ENCODE measurements around the gene ZFR2. TPM values are rescaled to one million over a fixed set of nuclear protein-coding genes. Genes with fewer than 3 reads are reported as not detected.

Gene ZFR2
- total RNA-seq, 1 donor, result not detected

DNA sequence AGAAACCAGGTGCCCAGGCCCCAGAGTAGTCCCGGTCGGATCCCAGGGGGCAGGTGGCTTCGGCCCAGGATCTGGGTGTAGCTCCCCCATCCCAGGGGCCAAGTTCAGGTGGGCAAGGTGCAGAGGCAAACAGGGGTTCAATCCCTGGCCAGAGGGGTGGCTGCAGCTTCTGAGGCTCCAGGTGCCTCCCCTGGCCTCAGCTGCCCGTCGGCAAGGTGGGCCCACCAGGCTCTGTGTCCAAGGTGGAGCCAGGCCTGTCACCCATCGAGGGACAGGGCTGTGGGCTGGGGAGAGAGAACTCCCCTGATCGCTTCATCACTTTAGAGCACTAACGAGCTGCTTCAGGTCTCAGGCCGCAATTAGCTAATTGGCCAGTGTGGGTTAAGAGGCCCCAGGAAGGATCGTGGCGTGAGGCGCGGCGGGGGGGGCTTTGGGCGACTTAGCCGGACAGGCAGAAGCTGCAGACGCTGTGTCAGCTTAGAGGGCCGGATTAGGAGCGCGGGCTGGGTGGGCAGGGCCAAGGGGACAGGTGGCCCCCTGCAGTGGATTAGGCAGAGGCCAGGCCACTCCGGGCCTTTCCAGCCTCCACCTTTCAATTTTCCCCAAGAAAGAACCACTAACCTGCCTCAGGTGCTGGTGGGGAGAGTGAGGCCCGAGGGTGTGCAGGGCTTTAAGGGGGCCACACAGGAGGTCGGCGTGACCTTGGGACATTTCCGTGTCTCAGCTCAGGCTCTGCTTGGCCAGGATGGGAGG, 94.0 kb downstream of the ZFR2 start:
- no peak overlapping the region for H3K4me3 ChIP-seq (ENCODE audit: low read depth, low read length)
- no peak for DNase-seq (ENCODE audit: low read depth)
- TF ChIP-seq, protein P1, sequence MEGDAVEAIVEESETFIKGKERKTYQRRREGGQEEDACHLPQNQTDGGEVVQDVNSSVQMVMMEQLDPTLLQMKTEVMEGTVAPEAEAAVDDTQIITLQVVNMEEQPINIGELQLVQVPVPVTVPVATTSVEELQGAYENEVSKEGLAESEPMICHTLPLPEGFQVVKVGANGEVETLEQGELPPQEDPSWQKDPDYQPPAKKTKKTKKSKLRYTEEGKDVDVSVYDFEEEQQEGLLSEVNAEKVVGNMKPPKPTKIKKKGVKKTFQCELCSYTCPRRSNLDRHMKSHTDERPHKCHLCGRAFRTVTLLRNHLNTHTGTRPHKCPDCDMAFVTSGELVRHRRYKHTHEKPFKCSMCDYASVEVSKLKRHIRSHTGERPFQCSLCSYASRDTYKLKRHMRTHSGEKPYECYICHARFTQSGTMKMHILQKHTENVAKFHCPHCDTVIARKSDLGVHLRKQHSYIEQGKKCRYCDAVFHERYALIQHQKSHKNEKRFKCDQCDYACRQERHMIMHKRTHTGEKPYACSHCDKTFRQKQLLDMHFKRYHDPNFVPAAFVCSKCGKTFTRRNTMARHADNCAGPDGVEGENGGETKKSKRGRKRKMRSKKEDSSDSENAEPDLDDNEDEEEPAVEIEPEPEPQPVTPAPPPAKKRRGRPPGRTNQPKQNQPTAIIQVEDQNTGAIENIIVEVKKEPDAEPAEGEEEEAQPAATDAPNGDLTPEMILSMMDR (IDR thresholded peaks at IDR 0.05; ENCODE audit: insufficient read depth, low read length), result no peak

GRCh38 chr19:3773814-3774515, 94.9 kb downstream of the ZFR2 start:
- DNase-seq (ENCODE audit: low read depth), result no peak
- H3K4me3 ChIP-seq (ENCODE audit: low read depth, low read length), result no peak overlapping the region

GRCh38 chr19:3771906-3772455, 96.9 kb downstream of the ZFR2 start, which contains the start of gene RAX2:
RAX2 (minus strand) TSS chr19:3772228; CDS start chr19:3771742, 486 bp downstream.
- TF ChIP-seq, protein P1 (IDR thresholded peaks at IDR 0.05; ENCODE audit: insufficient read depth, low read length), result no peak
- no peak for DNase-seq (ENCODE audit: low read depth)
- no peak within 1 kb of the TSS for H3K4me3 ChIP-seq (ENCODE audit: low read depth, low read length)

More at GRCh38 chr19:3773814-3774515, 94.9 kb downstream of the ZFR2 start:
- TF ChIP-seq, protein P1 (IDR thresholded peaks at IDR 0.05; ENCODE audit: insufficient read depth, low read length), result no peak

GRCh38 chr19:3771000-3771905, 97.6 kb downstream of the ZFR2 start:
- H3K4me3 ChIP-seq (ENCODE audit: low read depth, low read length), result no peak overlapping the region
- TF ChIP-seq, protein P1 (IDR thresholded peaks at IDR 0.05; ENCODE audit: insufficient read depth, low read length), result no peak
- no peak for DNase-seq (ENCODE audit: low read depth)

- TF ChIP-seq, protein P1 (IDR thresholded peaks at IDR 0.05; ENCODE audit: insufficient read depth, low read length), result no peak
- H3K4me3 ChIP-seq (ENCODE audit: low read depth, low read length), result no peak overlapping the region
- DNase-seq (ENCODE audit: low read depth), result no peak
These were observed 98.5 kb downstream of the ZFR2 start for GRCh38 chr19:3770136-3770999.

Measured in fibroblast of the aortic adventitia (primary cell).